GM18511 (cell line): Measurements from ENCODE around the gene ZFP57.

Experiments
- ATAC-seq: cut with Tn5 transposase; IDR thresholded peaks from one replicate; pipeline ENCODE4 v1.9.1; 2021; ENCODE audit warnings: mild to moderate bottlenecking, moderate library complexity; ENCODE audit not compliant: unreplicated experiment

Gene ZFP57

DNA sequence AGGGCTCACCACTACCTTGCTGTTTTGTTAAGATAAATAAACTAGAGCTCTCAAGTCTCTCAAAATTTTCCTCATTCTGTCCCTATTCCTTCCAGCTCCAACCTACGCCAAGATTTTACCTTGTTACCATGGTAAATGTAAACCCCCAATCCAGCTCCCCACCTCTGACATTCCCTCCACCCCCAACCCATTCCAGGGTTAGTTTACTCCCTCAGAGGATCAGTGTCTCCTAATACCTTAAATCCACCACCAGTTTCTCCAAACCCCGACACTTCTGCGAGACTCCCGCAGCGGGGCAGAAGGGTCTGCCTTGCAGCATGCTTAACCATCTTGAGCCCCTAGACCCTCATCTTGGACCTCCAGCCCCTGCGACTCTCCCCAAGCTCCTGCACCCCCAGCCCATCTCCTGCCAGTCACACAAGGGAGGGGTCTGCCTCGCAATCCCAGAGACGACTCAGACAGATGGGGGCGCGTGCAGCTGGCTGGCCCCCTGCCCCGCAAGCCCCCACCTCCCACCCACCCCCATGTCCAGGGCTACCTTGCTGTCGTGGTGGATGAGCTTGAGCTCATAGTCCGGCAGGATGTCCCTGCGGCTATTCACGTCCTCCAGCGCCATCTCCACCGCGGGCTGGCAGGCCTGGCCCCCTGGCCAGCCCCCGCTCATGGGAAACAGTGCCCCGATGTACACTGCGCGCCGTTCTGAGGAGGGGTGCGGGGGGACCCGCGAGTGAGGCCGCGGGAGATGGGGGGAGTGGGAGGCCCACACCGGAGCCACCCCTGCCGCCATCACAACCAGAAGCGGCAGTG is 53.8 kb downstream of the ZFP57 start:
- no peak for ATAC-seq

- no peak for ATAC-seq
Measured at GRCh38 chr6:29625337-29625930, 55.5 kb downstream of the ZFP57 start.

GRCh38 chr6:29624520-29624961 is 56.4 kb downstream of the ZFP57 start:
- no peak for ATAC-seq
